HepG2 (cell line): Measurements from ENCODE around the gene MCRIP2. TPM values are rescaled to one million over a fixed set of nuclear protein-coding genes. Genes with fewer than 3 reads are reported as not detected.

Experiments used
- ATAD3A ChIP-seq: sonication (generic); formaldehyde crosslinking; IDR thresholded peaks from 2 replicates; pipeline ENCODE4 v1.4.0; 2020; ENCODE audit warnings: missing genetic modification reagents
- BHLHE40 ChIP-seq: IDR thresholded peaks from 2 replicates; pipeline ENCODE4 v1.6.1; 2011; ENCODE audit warnings: low read length, improper control_type of control experiment
- CCDC6 ChIP-seq: sonication (generic); formaldehyde crosslinking; IDR thresholded peaks from 2 replicates; pipeline ENCODE4 v1.8.1; 2022; ENCODE audit warnings: mild to moderate bottlenecking, missing genetic modification reagents, moderate library complexity
- ESRRA ChIP-seq: sonication (generic); formaldehyde crosslinking; IDR thresholded peaks from 2 replicates; pipeline ENCODE4 v1.5.1; 2020; ENCODE audit warnings: mild to moderate bottlenecking, low read depth, missing genetic modification reagents
- FOXK2 ChIP-seq: fragments of 450-650 bp; IDR thresholded peaks from 2 replicates; pipeline ENCODE4 v1.6.1; 2016
- FOXP1 ChIP-seq, 2 experiments: fragments of 450-650 bp in 1 of 2; IDR thresholded peaks; 2 replicates each; pipeline ENCODE4 v1.6.1; 2017 to 2018; ENCODE audit warnings: antibody characterized with exemption in 1 of 2
- GFI1 ChIP-seq: sonication (generic); formaldehyde crosslinking; IDR thresholded peaks from 2 replicates; pipeline ENCODE4 v1.5.0; 2020; ENCODE audit warnings: missing genetic modification reagents, mild to moderate bottlenecking, borderline replicate concordance
- GPN1 ChIP-seq: sonication (generic); formaldehyde crosslinking; IDR thresholded peaks from 2 replicates; pipeline ENCODE4 v1.5.1; 2020; ENCODE audit warnings: missing genetic modification reagents, borderline replicate concordance
- HDAC2 ChIP-seq: sonication (generic); formaldehyde crosslinking; IDR thresholded peaks from 2 replicates; pipeline ENCODE4 v1.4.0; 2020; ENCODE audit warnings: missing genetic modification reagents
- HMGXB4 ChIP-seq, 2 experiments: sonication (generic) in 1 of 2; formaldehyde crosslinking in 1 of 2; IDR thresholded peaks; 2 replicates each; pipeline versions ENCODE4 v1.4.0 to v1.6.1; 2018 to 2020; ENCODE audit warnings: missing genetic modification reagents in 2 of 2, borderline replicate concordance in 1 of 2, low read depth in 1 of 2, mild to moderate bottlenecking in 1 of 2, missing biosample characterization in 1 of 2
- KAT2B ChIP-seq: fragments of 150-350 bp; IDR thresholded peaks from 2 replicates; pipeline ENCODE4 v1.6.1; 2014; ENCODE audit warnings: low read depth, low read length, borderline replicate concordance
- KMT2B ChIP-seq: IDR thresholded peaks from 2 replicates; pipeline ENCODE4 v1.6.1; 2016; ENCODE audit warnings: missing genetic modification reagents, missing compliant biosample characterization
- RBM39 ChIP-seq: fragments of 200-400 bp; formaldehyde crosslinking; IDR thresholded peaks from one replicate; pipeline ENCODE4 v1.6.1; 2018; ENCODE audit warnings: antibody characterized with exemption, mild to moderate bottlenecking, low read depth, low read length; ENCODE audit not compliant: poor library complexity, severe bottlenecking
- RCOR2 ChIP-seq: IDR thresholded peaks from 2 replicates; pipeline ENCODE4 v1.6.1; 2016; ENCODE audit warnings: missing biosample characterization, missing genetic modification reagents
- ZBTB25 ChIP-seq: IDR thresholded peaks from 2 replicates; pipeline ENCODE4 v1.6.1; 2018; ENCODE audit warnings: missing genetic modification reagents
- ZFY ChIP-seq: sonication (generic); formaldehyde crosslinking; IDR thresholded peaks from 2 replicates; pipeline ENCODE4 v1.4.0; 2020; ENCODE audit warnings: missing genetic modification reagents
- ZNF121 ChIP-seq: sonication (generic); formaldehyde crosslinking; IDR thresholded peaks from 2 replicates; pipeline ENCODE4 v1.5.0; 2020; ENCODE audit warnings: mild to moderate bottlenecking, missing genetic modification reagents
- ZNF17 ChIP-seq: sonication (generic); formaldehyde crosslinking; IDR thresholded peaks from 2 replicates; pipeline ENCODE4 v1.5.0; 2020; ENCODE audit warnings: mild to moderate bottlenecking, missing genetic modification reagents
- ZNF296 ChIP-seq: sonication (generic); formaldehyde crosslinking; conservative IDR thresholded peaks from 2 replicates; pipeline ENCODE4 v1.5.0; 2020; ENCODE audit warnings: mild to moderate bottlenecking, missing genetic modification reagents
- ZNF558 ChIP-seq: sonication (generic); formaldehyde crosslinking; IDR thresholded peaks from 2 replicates; pipeline ENCODE4 v1.9.0; 2022; ENCODE audit warnings: mild to moderate bottlenecking, missing genetic modification reagents, borderline replicate concordance
- ZNF713 ChIP-seq: sonication (generic); formaldehyde crosslinking; IDR thresholded peaks from 2 replicates; pipeline ENCODE4 v1.4.0; 2020; ENCODE audit warnings: mild to moderate bottlenecking, missing genetic modification reagents
- polyA plus RNA-seq, 8 experiments: library from polyadenylated mRNA; depleted of rRNA in 3 of 8; stranded (reverse) in 7 of 8; unstranded in 1 of 8; fragments of >200 nt; fragmentation: Illumina TruSeq in 4 of 8; extraction: Trizol in 4 of 8; gene quantifications; 2 replicates each; pipeline versions ENCODE4 v1.2.1 to v1.2.3, GENCODE V29; 2011 to 2016; ENCODE audit warnings: low read depth in 4 of 8, missing spikeins in 1 of 8, mixed read lengths in 1 of 8; ENCODE audit not compliant: insufficient read depth in 1 of 8
- total RNA-seq, 5 experiments: library from RNA; depleted of rRNA; stranded (reverse); fragments of >200 nt; fragmentation: Illumina TruSeq; extraction: Trizol; gene quantifications; 2 replicates each; pipeline ENCODE4 v1.2.3, GENCODE V29; 2016; ENCODE audit warnings: low read depth in 1 of 5
- TF ChIP-seq, protein P1 (sequence below): sonication (generic); formaldehyde crosslinking; IDR thresholded peaks from 2 replicates; pipeline ENCODE4 v1.4.0; 2020; ENCODE audit warnings: low read depth, mild to moderate bottlenecking, missing genetic modification reagents
- TF ChIP-seq, protein P2 (sequence below): sonication (generic); formaldehyde crosslinking; IDR thresholded peaks from 2 replicates; pipeline ENCODE4 v1.8.0; 2022; ENCODE audit warnings: low read depth, missing genetic modification reagents
- TF ChIP-seq, protein P3 (sequence below): IDR thresholded peaks from 2 replicates; pipeline ENCODE4 v1.6.1; 2016; ENCODE audit warnings: missing biosample characterization, missing genetic modification reagents, low read depth

Gene MCRIP2
- total and polyA plus RNA-seq, 2 of the 13 experiments (the other 11 are each of a cell fraction or from before 2014, with no cell fraction given) = 39.6 to 76.7 TPM

- TF ChIP-seq, protein P1, sequence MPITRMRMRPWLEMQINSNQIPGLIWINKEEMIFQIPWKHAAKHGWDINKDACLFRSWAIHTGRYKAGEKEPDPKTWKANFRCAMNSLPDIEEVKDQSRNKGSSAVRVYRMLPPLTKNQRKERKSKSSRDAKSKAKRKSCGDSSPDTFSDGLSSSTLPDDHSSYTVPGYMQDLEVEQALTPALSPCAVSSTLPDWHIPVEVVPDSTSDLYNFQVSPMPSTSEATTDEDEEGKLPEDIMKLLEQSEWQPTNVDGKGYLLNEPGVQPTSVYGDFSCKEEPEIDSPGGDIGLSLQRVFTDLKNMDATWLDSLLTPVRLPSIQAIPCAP (CRISPR knock-in tag) = no peak
- no peak for TF ChIP-seq GPN1
- TF ChIP-seq BHLHE40 = peak; percentile 34; the same call in 1 of the 2 replicates
- TF ChIP-seq KAT2B = no peak
- TF ChIP-seq KMT2B (CRISPR knock-in tag) = no peak
- TF ChIP-seq ZNF121 (CRISPR knock-in tag) = no peak
- TF ChIP-seq, protein P2, sequence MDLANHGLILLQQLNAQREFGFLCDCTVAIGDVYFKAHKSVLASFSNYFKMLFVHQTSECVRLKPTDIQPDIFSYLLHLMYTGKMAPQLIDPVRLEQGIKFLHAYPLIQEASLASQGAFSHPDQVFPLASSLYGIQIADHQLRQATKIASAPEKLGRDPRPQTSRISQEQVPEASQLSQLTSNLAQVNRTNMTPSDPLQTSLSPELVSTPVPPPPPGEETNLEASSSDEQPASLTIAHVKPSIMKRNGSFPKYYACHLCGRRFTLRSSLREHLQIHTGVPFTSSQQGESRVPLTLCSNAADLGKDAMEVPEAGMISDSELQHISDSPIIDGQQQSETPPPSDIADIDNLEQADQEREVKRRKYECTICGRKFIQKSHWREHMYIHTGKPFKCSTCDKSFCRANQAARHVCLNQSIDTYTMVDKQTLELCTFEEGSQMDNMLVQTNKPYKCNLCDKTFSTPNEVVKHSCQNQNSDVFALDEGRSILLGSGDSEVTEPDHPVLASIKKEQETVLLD (CRISPR knock-in tag) = peak; percentile 68; the same call in 1 of the 2 replicates
- no peak for TF ChIP-seq ZNF713 (CRISPR knock-in tag)
- TF ChIP-seq ZNF558 (CRISPR knock-in tag) = no peak
- TF ChIP-seq ZNF17 (CRISPR knock-in tag) = no peak
- TF ChIP-seq FOXK2 = no peak
- no peak for TF ChIP-seq ESRRA (CRISPR knock-in tag)
- no peak for TF ChIP-seq ZNF296 (CRISPR knock-in tag)
- TF ChIP-seq RBM39 = peak; percentile 14
- no peak for TF ChIP-seq FOXP1 (IDR thresholded peaks at IDR 0.05)
- TF ChIP-seq FOXP1 (CRISPR knock-in tag; IDR thresholded peaks at IDR 0.05) = no peak
- peak; percentile 75 for TF ChIP-seq ZFY (CRISPR knock-in tag)
- TF ChIP-seq ZBTB25 = no peak
- no peak for TF ChIP-seq CCDC6 (CRISPR knock-in tag)
- TF ChIP-seq ATAD3A (CRISPR knock-in tag) = no peak
- TF ChIP-seq, protein P3, sequence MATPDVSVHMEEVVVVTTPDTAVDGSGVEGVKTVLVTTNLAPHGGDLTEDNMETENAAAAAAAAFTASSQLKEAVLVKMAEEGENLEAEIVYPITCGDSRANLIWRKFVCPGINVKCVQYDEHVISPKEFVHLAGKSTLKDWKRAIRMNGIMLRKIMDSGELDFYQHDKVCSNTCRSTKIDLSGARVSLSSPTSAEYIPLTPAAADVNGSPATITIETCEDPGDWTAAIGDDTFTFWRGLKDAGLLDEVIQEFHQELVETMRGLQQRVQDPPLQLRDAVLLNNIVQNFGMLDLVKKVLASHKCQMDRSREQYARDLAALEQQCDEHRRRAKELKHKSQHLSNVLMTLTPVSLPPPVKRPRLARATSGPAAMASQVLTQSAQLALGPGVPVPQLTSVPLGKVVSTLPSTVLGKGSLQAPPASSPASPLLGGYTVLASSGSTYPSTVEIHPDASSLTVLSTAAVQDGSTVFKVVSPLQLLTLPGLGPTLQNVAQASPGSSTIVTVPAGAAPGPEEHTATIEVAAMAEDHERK (CRISPR knock-in tag) = no peak
- TF ChIP-seq RCOR2 = no peak
- TF ChIP-seq HMGXB4 (CRISPR knock-in tag; IDR thresholded peaks at IDR 0.05; ENCODE audit: borderline replicate concordance in 1 of 2, low read depth in 1 of 2) = 0 out of 4 replicates have a peak, but pooled peaks of 1 of the 2 experiments have one; percentile 12
- TF ChIP-seq HDAC2 (CRISPR knock-in tag) = 0 out of 2 replicates have a peak, but pooled peaks have one; percentile 18
- TF ChIP-seq GFI1 = no peak
These were observed 38.4 kb downstream of the MCRIP2 start, which contains the start of gene STUB1 (continued) for GRCh38 chr16:679814-680624.
